GM12878 (cell line): ENCODE measurements around the gene ING4. TPM values are rescaled to one million over a fixed set of nuclear protein-coding genes. Genes with fewer than 3 reads are reported as not detected.

Source experiments
- ATF3 ChIP-seq: IDR thresholded peaks from 2 replicates; pipeline ENCODE4 v1.6.1; 2011; ENCODE audit warnings: low read depth, mild to moderate bottlenecking, low read length, moderate library complexity, borderline replicate concordance; ENCODE audit errors: extremely low read depth
- BMI1 ChIP-seq: fragments of 450-650 bp; IDR thresholded peaks from 2 replicates; pipeline ENCODE4 v1.6.1; 2016; ENCODE audit warnings: mild to moderate bottlenecking, moderate library complexity, borderline replicate concordance
- EGR1 ChIP-seq, 2 experiments: IDR thresholded peaks; 1 replicate in 1 of 2; 2 replicates in 1 of 2; pipeline ENCODE4 v1.6.1; 2011 to 2012; ENCODE audit warnings: low read depth in 2 of 2, low read length in 2 of 2, borderline replicate concordance in 1 of 2, mild to moderate bottlenecking in 1 of 2, moderate library complexity in 1 of 2
- NFXL1 ChIP-seq: fragments of 450-650 bp; IDR thresholded peaks from 2 replicates; pipeline ENCODE4 v1.6.1; 2017; ENCODE audit warnings: antibody characterized with exemption, mild to moderate bottlenecking, borderline replicate concordance
- PKNOX1 ChIP-seq: fragments of 450-650 bp; IDR thresholded peaks from 2 replicates; pipeline ENCODE4 v1.6.1; 2016; ENCODE audit warnings: mild to moderate bottlenecking
- RFX5 ChIP-seq: IDR thresholded peaks from 2 replicates; pipeline ENCODE4 v1.6.1; 2011; ENCODE audit warnings: low read depth, low read length, improper control_type of control experiment
- SIN3A ChIP-seq: IDR thresholded peaks from 2 replicates; pipeline ENCODE4 v1.6.1; 2012; ENCODE audit warnings: low read depth, low read length, improper control_type of control experiment
- SPI1 ChIP-seq: IDR thresholded peaks from 2 replicates; pipeline ENCODE4 v1.6.1; 2011; ENCODE audit warnings: low read depth, mild to moderate bottlenecking, low read length, moderate library complexity, borderline replicate concordance; ENCODE audit not compliant: insufficient read depth
- SRF ChIP-seq, 2 experiments: IDR thresholded peaks; 2 replicates each; pipeline ENCODE4 v1.6.1; 2011; ENCODE audit warnings: low read depth in 2 of 2, low read length in 2 of 2, mild to moderate bottlenecking in 1 of 2, moderate library complexity in 1 of 2
- TARDBP ChIP-seq: IDR thresholded peaks from 2 replicates; pipeline ENCODE4 v1.6.1; 2016; ENCODE audit warnings: borderline replicate concordance
- USF1 ChIP-seq: IDR thresholded peaks from 2 replicates; pipeline ENCODE4 v1.6.1; 2011; ENCODE audit warnings: borderline replicate concordance, low read depth, mild to moderate bottlenecking, moderate library complexity, mixed read lengths, low read length; ENCODE audit not compliant: insufficient read depth; ENCODE audit errors: extremely low read length
- WRNIP1 ChIP-seq: IDR thresholded peaks from 2 replicates; pipeline ENCODE4 v1.6.1; 2011; ENCODE audit warnings: low read depth, low read length, improper control_type of control experiment, borderline replicate concordance
- ZNF274 ChIP-seq: IDR thresholded peaks from one replicate; pipeline ENCODE4 v1.8.0; 2011; ENCODE audit not compliant: insufficient read length, insufficient read depth
- polyA plus RNA-seq, 11 experiments: library from polyadenylated mRNA; depleted of rRNA in 4 of 11; unstranded in 6 of 11; stranded (reverse) in 5 of 11; fragments of >200 nt; fragmentation: Nextera tagmentation in 4 of 11; fragmentation: Illumina TruSeq in 1 of 11; extraction: Ambion mirVana in 4 of 11; extraction: Trizol in 1 of 11; gene quantifications; 1 replicate in 1 of 11; 2 replicates in 10 of 11; pipeline versions ENCODE4 v1.2.1 to v1.2.3, GENCODE V29; 2011 to 2016; ENCODE audit warnings: inconsistent platforms in 2 of 11, missing spikeins in 2 of 11, low read depth in 1 of 11
- total RNA-seq, 4 experiments: library from RNA; depleted of rRNA in 3 of 4; stranded (reverse); fragments of >200 nt in 3 of 4; fragmentation: Illumina TruSeq in 1 of 4; extraction: Trizol in 1 of 4; gene quantifications; 2 replicates each; pipeline versions ENCODE4 v1.2.1 to v1.2.3, GENCODE V29; 2013 to 2021
- TF ChIP-seq, protein P1 (sequence below): fragments of 450-650 bp; IDR thresholded peaks from 2 replicates; pipeline ENCODE4 v1.6.1; 2018; ENCODE audit warnings: mild to moderate bottlenecking, low read depth, moderate library complexity; ENCODE audit not compliant: partially characterized antibody
- TF ChIP-seq, protein P2 (sequence below): fragments of 450-650 bp; IDR thresholded peaks from 2 replicates; pipeline ENCODE4 v1.6.1; 2017; ENCODE audit warnings: mild to moderate bottlenecking
- TF ChIP-seq, protein P3 (sequence below): fragments of 450-650 bp; conservative IDR thresholded peaks from 2 replicates; pipeline ENCODE4 v1.6.1; 2017; ENCODE audit warnings: mild to moderate bottlenecking, moderate library complexity

The ING4 gene
- total and polyA plus RNA-seq, 10 of the 15 experiments (the other 5 are each of a cell fraction or from before 2014, with no cell fraction given): 7.2 to 53.9 (median 21.8) TPM

GRCh38 chr12:6688999-6689882 lies 26.3 kb upstream of the ING4 start, which contains the start of gene ZNF384 (continued):
- TF ChIP-seq, protein P1, sequence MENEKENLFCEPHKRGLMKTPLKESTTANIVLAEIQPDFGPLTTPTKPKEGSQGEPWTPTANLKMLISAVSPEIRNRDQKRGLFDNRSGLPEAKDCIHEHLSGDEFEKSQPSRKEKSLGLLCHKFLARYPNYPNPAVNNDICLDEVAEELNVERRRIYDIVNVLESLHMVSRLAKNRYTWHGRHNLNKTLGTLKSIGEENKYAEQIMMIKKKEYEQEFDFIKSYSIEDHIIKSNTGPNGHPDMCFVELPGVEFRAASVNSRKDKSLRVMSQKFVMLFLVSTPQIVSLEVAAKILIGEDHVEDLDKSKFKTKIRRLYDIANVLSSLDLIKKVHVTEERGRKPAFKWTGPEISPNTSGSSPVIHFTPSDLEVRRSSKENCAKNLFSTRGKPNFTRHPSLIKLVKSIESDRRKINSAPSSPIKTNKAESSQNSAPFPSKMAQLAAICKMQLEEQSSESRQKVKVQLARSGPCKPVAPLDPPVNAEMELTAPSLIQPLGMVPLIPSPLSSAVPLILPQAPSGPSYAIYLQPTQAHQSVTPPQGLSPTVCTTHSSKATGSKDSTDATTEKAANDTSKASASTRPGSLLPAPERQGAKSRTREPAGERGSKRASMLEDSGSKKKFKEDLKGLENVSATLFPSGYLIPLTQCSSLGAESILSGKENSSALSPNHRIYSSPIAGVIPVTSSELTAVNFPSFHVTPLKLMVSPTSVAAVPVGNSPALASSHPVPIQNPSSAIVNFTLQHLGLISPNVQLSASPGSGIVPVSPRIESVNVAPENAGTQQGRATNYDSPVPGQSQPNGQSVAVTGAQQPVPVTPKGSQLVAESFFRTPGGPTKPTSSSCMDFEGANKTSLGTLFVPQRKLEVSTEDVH: peak; percentile 99
- TF ChIP-seq EGR1 (IDR thresholded peaks at IDR 0.05; ENCODE audit: borderline replicate concordance in 1 of 2, low read depth in 2 of 2, low read length in 2 of 2) (peak in 1 of 2 experiments; percentile 66; a peak in 2 of 3 replicates), ATF3 (no peak), NFXL1 (no peak), SPI1 (peak; percentile 66; the same call in 1 of the 2 replicates), TARDBP (peak; percentile 90; the same call in 1 of the 2 replicates), BMI1 (no peak), ZNF274 (no peak), PKNOX1 (peak; percentile 59; the same call in 1 of the 2 replicates), USF1 (no peak), WRNIP1 (0 out of 2 replicates have a peak, but pooled peaks have one; percentile 31), SRF (IDR thresholded peaks at IDR 0.05; ENCODE audit: low read depth in 2 of 2, low read length in 2 of 2) (peak; percentile 92 to 95), SIN3A (peak; percentile 78; the same call in 1 of the 2 replicates), RFX5 (peak; percentile 55; the same call in 1 of the 2 replicates)
- TF ChIP-seq, protein P2, sequence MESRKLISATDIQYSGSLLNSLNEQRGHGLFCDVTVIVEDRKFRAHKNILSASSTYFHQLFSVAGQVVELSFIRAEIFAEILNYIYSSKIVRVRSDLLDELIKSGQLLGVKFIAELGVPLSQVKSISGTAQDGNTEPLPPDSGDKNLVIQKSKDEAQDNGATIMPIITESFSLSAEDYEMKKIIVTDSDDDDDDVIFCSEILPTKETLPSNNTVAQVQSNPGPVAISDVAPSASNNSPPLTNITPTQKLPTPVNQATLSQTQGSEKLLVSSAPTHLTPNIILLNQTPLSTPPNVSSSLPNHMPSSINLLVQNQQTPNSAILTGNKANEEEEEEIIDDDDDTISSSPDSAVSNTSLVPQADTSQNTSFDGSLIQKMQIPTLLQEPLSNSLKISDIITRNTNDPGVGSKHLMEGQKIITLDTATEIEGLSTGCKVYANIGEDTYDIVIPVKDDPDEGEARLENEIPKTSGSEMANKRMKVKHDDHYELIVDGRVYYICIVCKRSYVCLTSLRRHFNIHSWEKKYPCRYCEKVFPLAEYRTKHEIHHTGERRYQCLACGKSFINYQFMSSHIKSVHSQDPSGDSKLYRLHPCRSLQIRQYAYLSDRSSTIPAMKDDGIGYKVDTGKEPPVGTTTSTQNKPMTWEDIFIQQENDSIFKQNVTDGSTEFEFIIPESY: no peak
- TF ChIP-seq, protein P3, sequence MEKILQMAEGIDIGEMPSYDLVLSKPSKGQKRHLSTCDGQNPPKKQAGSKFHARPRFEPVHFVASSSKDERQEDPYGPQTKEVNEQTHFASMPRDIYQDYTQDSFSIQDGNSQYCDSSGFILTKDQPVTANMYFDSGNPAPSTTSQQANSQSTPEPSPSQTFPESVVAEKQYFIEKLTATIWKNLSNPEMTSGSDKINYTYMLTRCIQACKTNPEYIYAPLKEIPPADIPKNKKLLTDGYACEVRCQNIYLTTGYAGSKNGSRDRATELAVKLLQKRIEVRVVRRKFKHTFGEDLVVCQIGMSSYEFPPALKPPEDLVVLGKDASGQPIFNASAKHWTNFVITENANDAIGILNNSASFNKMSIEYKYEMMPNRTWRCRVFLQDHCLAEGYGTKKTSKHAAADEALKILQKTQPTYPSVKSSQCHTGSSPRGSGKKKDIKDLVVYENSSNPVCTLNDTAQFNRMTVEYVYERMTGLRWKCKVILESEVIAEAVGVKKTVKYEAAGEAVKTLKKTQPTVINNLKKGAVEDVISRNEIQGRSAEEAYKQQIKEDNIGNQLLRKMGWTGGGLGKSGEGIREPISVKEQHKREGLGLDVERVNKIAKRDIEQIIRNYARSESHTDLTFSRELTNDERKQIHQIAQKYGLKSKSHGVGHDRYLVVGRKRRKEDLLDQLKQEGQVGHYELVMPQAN: peak; percentile 66
